NCI-H2081 (cell line): ENCODE results near the gene NMT1.

ENCODE experiments used
- DNase-seq, 2 experiments: peaks; one replicate each; lab custom pipeline; 2025; lab: John Stamatoyannopoulos, UW

NMT1 gene

GRCh38 chr17:45150911-45151809 is 90.0 kb downstream of the NMT1 start:
- DNase-seq, result no peak

- DNase-seq, result no peak
These were observed 93.9 kb downstream of the NMT1 start for GRCh38 chr17:45155029-45155428.

GRCh38 chr17:45155483-45155882 is 94.4 kb downstream of the NMT1 start:
- no peak for DNase-seq

GRCh38 chr17:45156242-45156641 is 95.1 kb downstream of the NMT1 start:
- no peak for DNase-seq
